Glomerular visceral epithelial cell (primary cell): ENCODE results near the gene ATP2A2.

Experiments
- DNase-seq: peaks from one replicate; pipeline ENCODE4 v3.0.0-alpha.2; 2016; ENCODE audit errors: extremely low spot score

Gene ATP2A2

DNA sequence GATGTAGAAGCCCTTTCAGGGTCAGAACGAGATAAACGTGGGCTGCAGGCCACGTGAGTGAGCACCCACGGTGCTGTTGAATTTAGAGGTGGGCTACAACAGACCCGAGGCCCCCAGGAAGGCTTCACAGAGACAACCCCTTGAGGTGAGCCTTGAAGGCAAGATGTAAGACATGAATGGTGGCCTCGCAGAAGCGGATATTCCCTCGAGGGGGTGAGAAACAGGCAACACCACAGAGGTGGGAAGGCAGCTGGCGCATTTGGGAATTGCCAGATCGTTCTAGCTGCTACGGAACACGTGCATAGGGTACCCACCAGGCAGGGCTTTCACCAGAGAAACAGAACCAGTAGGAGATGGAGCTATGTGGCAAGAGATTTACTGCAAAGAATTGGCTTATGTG lies 22.6 kb upstream of the ATP2A2 start:
- DNase-seq = no peak

DNA sequence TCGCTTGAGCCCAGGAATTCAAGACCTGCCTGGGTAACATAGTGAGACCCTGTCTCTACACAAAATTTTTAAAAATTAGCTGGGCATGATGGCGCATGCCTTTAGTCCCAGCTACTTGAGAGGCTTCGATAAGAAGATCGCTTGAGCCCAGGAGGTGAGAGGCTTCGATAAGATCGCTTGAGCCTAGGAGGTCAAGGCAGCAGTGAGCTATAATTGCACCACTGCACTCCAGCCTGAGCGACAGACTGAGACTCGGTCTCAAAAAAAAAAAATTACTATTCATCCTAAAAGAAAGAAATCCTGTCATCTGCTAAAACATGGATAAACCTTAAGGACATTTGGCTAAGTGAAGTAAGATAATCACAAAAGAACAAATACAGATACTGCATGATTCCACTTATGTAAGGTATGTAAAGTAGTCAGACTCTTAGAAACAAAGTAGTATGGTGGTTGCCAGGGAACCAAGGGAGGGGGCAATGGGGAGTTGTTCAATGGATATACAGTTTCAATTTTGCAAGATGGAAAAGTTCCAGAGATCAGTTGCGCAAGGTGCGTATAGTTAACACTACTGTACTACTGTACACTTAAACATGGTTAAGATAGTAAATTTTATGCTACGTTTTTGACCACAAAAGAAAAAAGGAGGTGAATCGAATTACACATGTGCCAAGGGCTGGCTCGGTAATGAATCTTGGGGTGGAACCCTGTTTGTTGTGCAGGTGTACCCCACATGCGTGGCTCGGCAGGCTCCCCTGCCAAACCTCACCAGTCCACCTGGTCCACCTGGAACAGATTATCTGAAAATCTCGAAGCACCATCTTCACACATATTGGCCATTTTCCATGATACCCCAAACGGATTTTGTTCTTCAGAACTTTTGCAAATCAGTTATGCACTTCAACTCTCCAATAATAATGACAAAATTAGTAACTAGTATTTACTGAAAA lies 18.3 kb upstream of the ATP2A2 start:
- DNase-seq = no peak

DNA sequence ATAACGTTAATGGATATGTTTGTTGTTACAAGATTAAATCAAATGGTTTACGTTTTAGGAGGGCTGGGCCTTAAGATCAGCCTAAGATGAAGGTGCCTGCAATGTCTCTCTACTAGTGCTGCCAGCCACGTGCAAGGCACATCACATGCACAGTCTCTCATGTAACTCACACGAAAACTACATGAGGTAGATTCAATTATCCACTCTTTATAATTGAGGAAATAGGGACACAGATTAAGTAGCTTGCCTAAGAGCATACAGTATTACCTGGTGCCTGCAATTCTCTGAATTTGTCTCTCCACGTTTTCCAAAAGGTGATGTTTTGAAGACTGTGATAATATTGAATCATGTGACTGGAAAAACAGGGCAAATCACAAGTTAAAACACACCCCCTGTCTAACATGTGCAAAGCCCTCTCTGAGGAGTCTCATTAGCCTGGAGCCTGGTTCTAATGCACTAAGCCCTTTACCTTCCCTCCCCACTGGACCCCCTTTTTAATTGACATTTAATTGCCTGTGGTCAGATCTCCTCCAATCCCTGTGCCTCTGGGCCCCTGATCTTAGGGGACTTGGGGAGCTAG lies 14.6 kb upstream of the ATP2A2 start:
- DNase-seq = no peak

DNA sequence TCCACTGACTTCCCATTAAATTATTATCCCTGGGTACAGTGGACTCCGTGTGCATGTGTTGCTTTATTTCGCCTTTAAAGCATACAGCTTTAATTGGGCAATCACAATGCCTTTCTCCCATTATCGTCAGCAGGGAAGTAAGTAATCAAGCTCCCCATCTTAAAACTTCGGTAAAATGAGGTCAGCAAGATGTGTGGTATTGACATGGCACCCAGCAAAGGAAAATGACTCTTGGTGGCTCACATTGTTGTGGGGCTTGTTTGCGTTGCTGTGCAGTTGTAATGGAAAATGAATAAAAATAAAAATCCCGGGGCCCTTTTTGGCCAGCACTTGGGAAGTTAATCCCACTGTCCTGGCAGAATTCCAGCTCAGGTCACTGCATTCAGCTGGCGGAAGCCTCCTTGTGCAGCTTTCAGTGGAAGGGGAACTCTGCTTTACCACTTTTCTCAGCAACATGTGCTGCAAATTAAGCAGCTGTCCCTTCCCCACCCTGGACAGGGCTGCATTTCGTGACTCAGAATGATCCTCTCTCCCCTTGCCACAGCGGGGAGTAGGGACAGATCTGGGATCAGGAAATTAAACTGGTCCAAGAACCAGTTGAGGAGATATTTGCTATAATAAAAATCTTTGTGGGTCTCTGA lies 13.9 kb upstream of the ATP2A2 start:
- DNase-seq = no peak

DNA sequence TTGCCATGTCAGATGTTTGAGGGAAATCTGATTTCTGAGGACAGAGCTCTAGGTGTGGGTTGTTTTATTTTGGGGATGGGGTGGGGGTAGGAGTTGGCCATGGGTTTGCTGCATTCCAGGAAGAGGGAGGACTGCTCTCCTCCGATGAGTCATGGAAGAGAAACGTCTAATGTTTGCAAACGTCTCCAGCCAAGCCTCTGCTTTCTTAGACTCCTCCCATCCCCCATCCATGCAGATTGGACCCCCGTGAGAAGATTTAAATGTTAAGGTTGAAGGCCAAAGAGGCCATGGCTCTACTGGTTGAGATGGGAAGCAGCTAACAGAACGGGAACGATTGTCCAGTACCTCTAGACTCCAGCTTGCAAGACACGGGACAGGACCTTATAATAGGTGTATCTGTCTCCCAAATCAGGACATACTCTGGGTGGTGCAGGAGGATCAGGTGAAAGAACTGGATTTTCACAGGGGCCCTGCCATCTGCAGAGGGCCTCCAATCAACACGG lies 11.4 kb upstream of the ATP2A2 start:
- peak; percentile 49 for DNase-seq

DNA sequence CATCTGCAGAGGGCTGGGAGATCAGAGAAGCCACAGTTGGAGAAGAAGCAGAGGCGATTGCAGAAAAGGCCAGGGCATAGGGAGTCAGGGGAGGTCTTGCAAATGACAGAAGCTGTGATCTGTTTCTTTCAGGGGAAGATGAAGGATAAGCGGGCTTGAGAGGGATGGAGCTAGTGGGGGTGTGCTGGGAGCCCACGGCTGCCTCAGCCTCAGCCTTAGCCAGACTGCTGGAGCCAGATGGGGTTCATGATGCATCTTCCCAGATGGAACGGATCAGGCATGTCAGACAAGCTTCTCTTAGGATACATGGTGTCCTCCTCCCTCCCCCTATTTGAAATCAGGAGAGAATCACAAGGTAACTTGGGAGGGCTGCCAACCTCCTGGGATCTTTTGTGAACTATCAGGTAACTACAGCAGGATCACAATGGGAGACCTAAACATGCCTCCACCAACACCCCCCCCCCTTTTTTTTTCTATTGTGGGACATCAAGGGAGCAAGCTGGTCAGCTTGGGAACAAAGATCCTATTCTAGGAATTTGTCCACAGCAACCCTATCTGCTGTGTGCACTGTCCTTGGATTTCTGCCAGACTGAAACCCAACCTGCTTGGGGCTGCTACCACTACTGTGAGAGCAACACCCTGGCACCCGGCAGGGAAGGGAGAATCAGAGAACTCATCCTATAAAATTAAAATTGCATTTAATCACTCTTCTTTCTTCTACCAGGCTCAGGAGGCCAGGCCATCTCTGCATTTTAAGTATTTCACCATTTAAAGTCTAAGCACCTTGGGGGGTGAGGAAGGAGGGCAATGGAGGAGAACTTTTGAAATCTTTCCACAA lies 10.7 kb upstream of the ATP2A2 start:
- DNase-seq = peak; percentile 54

DNA sequence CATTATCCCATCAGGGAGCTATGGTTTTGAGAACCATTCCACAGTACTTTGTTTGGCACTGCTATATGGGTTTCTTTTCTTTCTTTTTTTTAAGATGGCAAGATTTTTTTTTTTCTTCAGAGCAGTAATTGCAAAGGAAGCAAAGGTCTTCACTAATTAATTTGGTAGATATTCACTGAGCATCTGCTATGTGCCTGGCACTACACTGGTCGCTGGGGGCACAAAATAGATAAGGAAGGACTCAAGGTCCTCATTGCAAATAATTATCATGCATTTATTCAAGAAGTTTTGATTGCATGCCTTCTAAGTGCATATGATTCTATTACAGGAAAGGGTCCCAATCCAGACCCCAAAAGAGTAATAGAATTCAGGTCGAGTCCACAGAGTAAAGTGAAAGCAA lies 10.0 kb upstream of the ATP2A2 start:
- no peak for DNase-seq

DNA sequence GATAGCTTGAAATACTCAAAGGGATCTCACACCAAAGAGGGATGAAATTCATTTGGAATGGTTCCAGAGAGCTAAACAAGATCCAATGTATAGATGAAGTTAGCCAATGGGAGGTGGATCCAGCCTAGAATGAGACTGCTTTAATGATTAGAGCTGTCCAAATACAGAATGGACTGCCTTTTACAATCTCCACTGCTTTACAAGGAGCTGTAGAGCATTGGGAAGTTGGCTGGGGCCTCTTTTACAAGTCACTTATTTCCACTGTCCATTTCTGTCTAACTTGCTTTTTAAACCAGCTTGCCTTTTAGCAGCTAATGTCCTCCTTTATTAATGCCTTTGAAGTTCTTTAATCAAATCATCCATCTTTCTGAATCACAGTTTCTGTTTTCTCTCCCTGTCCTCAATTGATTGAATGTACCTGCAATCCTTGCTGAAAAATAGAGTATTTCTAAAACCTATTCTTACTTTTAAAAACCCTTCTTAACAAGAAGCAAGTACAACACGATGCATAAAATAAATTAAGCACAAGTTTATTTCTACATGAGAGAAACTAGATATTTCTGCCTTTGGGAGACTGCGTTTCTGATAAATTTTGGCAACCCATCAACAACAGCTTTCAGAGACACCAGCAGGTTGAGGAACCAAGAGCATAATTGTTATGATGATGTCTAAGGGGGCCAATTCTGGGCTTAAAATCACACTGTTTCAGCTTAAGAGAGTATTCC lies 3.4 kb upstream of the ATP2A2 start:
- DNase-seq = no peak

DNA sequence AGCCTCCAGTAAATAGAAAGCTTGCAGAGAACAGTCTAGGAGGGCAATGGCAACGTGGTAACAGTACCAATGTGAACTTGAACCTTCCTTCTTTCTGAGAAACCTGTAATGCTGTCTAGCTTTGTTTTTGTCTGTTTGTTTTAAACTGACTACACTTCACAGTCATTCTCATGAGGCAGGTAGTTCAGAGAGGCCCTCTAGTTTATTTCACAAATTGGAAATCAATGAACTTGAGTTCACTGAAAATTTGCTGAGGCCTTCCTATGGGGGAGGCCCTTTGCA lies 2.9 kb upstream of the ATP2A2 start:
- DNase-seq = no peak

DNA sequence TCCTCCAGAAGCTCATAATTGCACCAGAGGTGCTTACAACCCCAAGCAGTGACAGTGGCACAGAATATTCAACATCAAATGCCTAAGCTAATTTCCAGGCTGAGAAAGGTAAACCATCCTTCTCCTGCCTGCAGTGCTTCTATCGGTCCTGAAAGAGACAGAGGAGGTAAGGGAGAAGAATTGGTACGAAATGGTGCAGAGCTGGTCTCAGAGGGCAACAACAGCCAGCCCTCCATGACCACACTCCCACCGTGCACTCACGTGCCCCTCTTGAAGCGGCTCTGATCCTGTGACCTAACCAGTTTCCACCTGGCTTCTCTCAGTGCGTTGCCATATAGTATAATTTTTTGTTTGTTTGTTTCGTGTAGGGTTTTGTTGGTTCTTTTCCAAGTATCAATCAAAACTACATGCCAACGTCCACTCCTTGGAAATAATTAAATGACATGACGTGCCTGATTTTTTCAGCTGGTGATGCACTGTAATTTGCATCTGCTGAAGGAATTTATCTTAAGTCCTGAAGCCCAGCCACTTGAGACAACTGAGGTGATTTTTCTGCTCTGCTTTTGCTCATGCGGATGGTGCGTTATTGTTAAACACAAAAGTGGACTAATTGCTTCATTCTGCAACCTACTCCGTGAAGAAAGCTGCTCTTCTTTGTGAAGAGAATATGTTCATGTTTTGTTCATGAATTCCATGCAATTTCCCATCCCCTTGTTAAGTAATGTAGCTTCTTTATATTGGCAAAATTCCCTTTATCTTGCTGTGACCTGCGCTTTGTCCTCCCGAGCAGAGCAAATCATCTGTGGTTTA lies 1.3 kb upstream of the ATP2A2 start:
- no peak for DNase-seq

DNA sequence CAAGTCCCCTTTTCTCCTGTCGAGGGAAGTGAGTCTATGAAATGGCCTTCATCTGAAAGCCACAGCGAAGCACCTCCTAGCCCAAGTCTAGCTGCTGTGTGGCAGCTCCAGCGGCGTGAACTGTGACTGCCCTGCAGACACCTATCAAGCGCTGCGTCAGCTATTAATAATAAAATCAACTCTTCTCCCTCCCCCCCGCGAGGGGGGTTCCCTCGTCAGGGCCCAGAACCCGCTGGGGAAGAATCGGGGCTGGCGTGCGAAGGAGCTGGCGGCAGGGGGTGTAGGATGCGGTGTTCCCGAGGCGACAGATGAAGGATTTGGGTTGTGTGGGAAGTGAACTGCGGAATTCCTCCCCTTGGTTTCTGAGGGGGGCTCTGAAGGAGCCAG lies 662 bp upstream of the ATP2A2 start:
- DNase-seq = peak; percentile 51

DNA sequence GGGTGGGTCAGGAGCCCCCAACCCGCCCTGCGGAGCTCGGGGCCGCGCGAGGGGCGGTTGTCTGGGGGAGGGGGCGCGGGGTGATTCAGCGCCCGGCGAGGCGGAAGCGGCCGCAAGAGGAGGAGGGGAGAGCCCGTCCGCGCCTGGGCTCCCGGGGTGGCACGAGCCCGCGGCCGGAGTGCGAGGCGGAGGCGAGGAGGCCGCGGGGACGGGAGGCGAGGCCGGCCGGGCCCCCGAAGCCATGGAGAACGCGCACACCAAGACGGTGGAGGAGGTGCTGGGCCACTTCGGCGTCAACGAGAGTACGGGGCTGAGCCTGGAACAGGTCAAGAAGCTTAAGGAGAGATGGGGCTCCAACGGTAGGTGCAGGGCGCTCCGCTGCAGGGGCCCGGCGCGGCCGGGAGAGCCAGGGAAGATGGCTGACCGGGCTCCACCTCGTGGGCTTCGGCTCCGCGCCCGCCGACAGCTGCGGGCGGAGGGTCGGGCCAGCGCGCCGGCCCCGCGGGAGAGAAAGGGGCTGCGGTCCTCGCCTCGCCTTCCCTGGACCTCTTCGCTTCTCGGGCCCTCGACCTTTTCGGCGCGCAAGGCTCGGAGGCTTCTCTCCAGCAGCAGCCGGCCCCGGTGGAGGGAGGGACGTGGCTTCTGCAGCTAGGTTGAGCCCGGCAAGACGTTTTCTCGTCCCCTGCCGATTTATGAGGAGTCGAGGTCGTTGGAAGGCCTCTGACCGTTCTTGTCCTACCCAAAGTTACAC lies 677 bp downstream of the ATP2A2 start:
- DNase-seq = peak; percentile 64

DNA sequence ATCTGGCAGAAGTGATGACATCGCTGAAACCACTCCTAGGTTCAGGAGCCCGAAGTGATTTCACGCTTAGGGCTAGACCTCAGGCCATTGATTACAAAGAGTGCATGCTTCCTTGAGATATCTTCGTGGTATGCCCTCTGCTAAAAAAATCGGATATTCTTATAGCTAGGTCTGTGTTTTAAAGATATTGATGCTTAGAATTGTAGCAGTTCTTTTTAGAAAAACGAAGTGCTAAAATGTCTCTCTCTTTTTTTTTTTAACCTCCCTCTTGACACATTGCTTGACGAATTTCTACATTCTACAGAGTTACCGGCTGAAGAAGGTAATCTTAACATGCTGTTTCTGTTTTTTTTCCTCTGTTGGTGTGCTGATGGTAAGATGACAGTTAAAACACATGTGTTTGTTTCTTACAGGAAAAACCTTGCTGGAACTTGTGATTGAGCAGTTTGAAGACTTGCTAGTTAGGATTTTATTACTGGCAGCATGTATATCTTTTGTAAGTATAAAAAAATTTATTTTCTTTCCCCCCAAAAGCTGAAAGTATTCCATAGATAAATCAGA lies 1.3 kb downstream of the ATP2A2 start:
- peak; percentile 32 for DNase-seq

DNA sequence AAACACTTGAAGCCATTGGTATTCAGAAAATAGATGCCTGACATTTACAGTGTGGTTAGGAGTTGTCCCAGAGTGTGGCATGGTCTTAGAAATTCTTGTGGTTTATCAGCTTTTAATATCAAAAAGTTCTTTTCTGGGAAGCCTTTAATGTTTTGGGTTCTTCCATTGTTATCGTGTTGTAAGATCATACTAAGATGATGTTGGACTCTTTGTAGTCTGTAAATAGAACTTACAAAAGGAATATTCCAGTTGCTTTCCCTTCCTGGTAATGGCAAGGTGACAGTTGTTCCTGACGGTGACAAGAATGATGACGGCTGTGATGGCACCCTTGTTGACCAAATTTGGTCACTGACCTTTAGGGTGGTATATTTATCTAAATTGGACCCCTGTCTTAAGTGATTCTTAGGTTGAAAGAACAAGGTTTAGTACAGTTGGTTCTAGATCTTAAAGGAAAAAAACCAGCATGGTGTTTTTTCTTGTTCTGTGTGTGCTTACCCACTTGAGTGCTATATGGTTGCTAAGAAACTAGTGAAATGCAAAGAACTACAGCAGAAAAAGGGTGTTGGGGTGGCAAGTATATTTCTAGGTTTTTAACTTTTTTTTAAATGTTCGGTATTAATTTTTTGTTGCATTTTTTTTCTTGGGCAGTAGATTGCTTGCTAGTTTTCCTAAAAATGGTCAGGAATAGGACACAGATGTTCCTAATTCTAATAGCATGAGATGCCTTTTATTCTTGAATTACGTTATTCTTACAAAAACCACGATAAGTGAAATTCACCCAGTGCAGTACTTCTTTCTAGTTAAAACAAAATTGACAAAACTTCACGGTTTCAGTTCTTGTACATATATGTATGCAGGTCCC lies 2.1 kb downstream of the ATP2A2 start:
- no peak for DNase-seq

DNA sequence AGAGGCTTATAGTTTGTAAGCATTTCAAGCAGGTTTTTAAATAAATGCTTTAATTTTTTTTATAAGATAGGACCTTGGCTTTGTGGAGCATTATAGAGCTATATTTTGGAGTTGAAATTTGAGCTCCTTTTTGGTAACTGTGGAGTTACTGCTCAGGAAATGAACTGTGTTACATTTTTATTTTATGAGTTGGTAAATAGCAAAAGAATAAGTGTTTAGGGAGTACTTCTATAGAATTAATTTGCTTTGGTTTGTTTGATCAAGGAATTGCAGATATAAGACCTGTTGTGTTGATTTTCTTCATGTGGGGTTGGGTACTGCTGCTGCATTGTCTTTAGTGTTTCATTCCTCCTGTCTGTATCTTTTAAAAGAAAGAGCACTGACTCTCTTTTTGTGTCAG lies 3.5 kb downstream of the ATP2A2 start:
- no peak for DNase-seq

DNA sequence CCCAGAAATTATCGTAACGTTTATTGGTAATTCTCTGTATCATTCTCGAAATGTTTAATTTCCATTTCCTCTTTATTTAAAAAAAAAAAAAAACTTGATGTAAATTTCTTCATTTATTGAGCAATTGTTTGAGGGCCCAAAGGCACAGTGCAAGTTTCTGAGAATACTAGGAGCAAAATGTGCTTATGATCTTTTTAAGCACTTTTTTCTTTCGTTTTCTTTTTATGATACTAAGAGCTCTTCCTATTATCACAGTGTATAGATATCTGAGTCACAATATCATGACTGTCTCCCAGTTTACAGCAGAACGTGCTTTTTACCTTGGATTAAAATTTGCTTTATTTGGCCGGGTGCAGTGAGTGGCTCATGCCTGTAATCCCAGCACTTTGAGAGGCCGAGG lies 5.6 kb downstream of the ATP2A2 start:
- DNase-seq = no peak

DNA sequence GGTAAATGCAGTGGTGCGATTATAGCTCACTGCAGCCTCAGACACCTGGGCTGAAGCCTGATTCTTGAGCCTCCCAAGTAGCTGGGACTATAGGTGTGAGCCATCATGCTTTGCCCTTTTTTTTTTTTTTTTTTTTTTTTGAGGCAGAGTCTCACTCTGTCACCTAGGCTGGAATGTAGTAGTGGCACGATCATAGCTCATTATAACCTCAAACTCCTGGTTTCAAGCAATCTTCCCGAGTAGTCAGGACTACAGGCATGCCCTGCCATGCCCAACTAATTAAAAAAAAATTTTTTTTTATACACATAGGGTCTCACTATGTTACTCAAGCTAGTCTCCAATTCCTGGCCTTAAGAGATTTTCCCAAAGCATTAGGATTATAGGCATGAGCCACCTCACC lies 6.9 kb downstream of the ATP2A2 start:
- DNase-seq = no peak

DNA sequence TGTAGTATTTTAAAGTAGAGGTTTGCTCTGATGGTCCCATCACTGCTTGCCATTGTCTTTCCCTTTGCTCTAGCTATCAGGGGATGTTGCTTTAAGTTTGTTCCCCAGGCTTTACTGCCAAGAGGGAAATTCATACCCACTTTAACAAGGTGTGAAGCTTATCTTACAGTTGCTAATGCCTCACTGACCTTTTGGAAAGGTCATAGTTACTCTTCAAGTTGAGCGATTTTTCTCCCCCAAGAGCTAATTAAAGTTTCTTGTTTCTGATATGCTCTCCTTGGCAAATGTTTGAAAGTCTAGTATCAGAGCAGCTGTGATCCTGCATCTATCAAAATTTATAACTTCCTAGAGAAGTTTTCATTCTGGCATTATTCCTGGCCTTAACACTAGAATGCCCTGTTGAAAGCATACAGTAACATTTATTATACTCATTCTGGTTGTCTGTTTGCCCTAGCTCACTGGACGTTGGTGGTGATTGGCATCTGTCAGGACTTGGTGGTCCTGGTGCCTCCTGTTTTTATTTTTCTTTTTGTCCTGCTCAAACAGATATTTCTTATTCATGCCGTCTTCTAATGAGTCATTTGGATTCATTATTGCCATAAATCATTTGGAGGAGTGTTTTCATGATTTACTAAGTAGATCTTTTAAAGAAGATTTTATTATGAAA lies 8.1 kb downstream of the ATP2A2 start:
- DNase-seq = no peak
